ENCODE data around the gene PLA2G6. TPM values are rescaled to one million over a fixed set of nuclear protein-coding genes. Genes with fewer than 3 reads are reported as not detected.

The PLA2G6 gene
- total and polyA plus RNA-seq, 2 of the 4 experiments (the other 2 are of a cell fraction) = 6.1 to 10.3 TPM

GRCh38 chr22:38174626-38175025 is 7.0 kb downstream of the PLA2G6 start:
- no peaks in the 10 kb centered on the region for H3K9me3 ChIP-seq (ENCODE audit: control insufficient read depth, insufficient read depth, low read length)
- WGBS, 2 experiments (ENCODE audit: extremely low coverage in 2 of 2, insufficient read length in 1 of 2) = 83% methylated on average over 9 of the region's 14 CpGs; no CpG with 5 or more reads in 1 of the 2 experiments

More at GRCh38 chr22:38174626-38175025, 7.0 kb downstream of the PLA2G6 start:
- Histone ChIP-seq H4K8ac (ENCODE audit: low read depth in 2 of 2, low read length in 2 of 2) (no peak overlapping the region), H3K18ac (ENCODE audit: low read depth, low read length) (no peak overlapping the region), H3K9me1 (ENCODE audit: insufficient read depth, low read length) (peaks cover 25% of the 10 kb centered on the region), H3K4me1 (ENCODE audit: control insufficient read depth, insufficient read depth, low read length) (peaks cover 26% of the 10 kb centered on the region), H2BK20ac (ENCODE audit: low read depth, low read length) (peak overlapping the region; percentile 93), H4K20me1 (ENCODE audit: insufficient read depth, low read length) (no peaks in the 10 kb centered on the region), H3K4me2 (ENCODE audit: low read depth, low read length) (no peak overlapping the region), H3K27ac (ENCODE audit: insufficient read depth, low read length) (no peak overlapping the region), H3K4me3 (ENCODE audit: insufficient read depth, low read depth, low read length) (no peak overlapping the region), H2BK5ac (ENCODE audit: low read depth, low read length, poor library complexity, severe bottlenecking) (no peak overlapping the region), H2BK120ac (ENCODE audit: low read depth, low read length) (peak overlapping the region; percentile 94), H3K9ac (ENCODE audit: low read depth, low read length) (no peak overlapping the region), H2AK5ac (ENCODE audit: low read depth, low read length) (peak overlapping the region; percentile 84), H3K56ac (ENCODE audit: extremely low read depth, insufficient read depth, low read length) (no peak overlapping the region), H3K36me3 (ENCODE audit: control insufficient read depth, insufficient read depth, low read length) (no peaks in the 10 kb centered on the region), H2BK15ac (ENCODE audit: low read depth, low read length) (peak overlapping the region; percentile 82; the same call in 1 of the 3 replicates), H3K79me1 (ENCODE audit: low read depth in 1 of 2, low read length in 2 of 2) (peaks cover 0 to 29% of the 10 kb centered on the region in 2 experiments; a peak in 2 of 4 replicates), H2AK9ac (replicated peaks; ENCODE audit: low read depth, low read length, poor library complexity) (peak overlapping the region; percentile 29), H4K91ac (ENCODE audit: insufficient read depth, low read depth, low read length) (peak overlapping the region; percentile 87), H3K14ac (replicated peaks; ENCODE audit: low read depth, low read length) (no peak overlapping the region), H4K5ac (ENCODE audit: low read depth, low read length) (no peak overlapping the region), H3K4ac (ENCODE audit: low read depth, low read length) (peak overlapping the region; percentile 91; the same call in 1 of the 2 replicates), H3K23ac (ENCODE audit: low read depth, low read length) (no peak overlapping the region), H3K27me3 (ENCODE audit: control insufficient read depth, insufficient read depth, low read length) (no peaks in the 10 kb centered on the region), H2AFZ (replicated peaks; ENCODE audit: low read length, poor library complexity) (no peak overlapping the region)
- ATAC-seq (ENCODE audit: low read depth) (no peak), DNase-seq (no peak)
- no TSS peak for BruUV-seq (replicated peaks)
- CTCF ChIA-PET = no interaction called here
- TF ChIP-seq MAFK (IDR thresholded peaks at IDR 0.05; ENCODE audit: low read depth, low read length) (no peak), CHD1 (IDR thresholded peaks at IDR 0.05; ENCODE audit: low read depth, low read length) (no peak), MAZ (IDR thresholded peaks at IDR 0.05; ENCODE audit: borderline replicate concordance, low read depth, low read length) (no peak)
- dilution Hi-C loops (cut with HindIII; ENCODE audit: low sequenced_read_pairs, unreplicated experiment) (no loop called here), intact Hi-C loops (cut with micrococcal nuclease) (no loop called here), in situ Hi-C loops (cut with MboI; ENCODE audit: low sequenced_read_pairs) (no loop called here)
- POLR2A ChIA-PET (ENCODE audit: unreplicated experiment) = interaction anchor here (0.5 kb wide), 1 partner anchor 96 kb away, joined by 3 read pairs; no protein-coding TSS in a partner anchor

Measured in IMR-90 (cell line).